Mesenchymal stem cell (in vitro differentiated cells and primary cell): ENCODE measurements around the gene TM4SF4.

ENCODE experiments used
- DNase-seq: peaks from one replicate; pipeline ENCODE4 v3.0.0-alpha.2; 2013
- H2AFZ ChIP-seq: one replicate; pipeline ENCODE4 v1.6.1; 2013; ENCODE audit warnings: low read depth, mild to moderate bottlenecking, control low read depth, inconsistent platforms, low read length, moderate library complexity
- H2AK5ac ChIP-seq: 2 replicates; pipeline ENCODE4 v1.6.1; 2013; ENCODE audit warnings: low read length, moderate library complexity, mild to moderate bottlenecking, inconsistent platforms; ENCODE audit not compliant: severe bottlenecking
- H2BK120ac ChIP-seq: one replicate; pipeline ENCODE4 v1.6.1; 2013; ENCODE audit warnings: low read depth, mild to moderate bottlenecking, inconsistent platforms, low read length, moderate library complexity
- H2BK12ac ChIP-seq, 2 experiments: one replicate each; pipeline ENCODE4 v1.6.1; 2013; ENCODE audit warnings: inconsistent platforms in 2 of 2, low read length in 2 of 2, mild to moderate bottlenecking in 2 of 2, moderate library complexity in 2 of 2, control low read depth in 1 of 2
- H2BK15ac ChIP-seq: one replicate; pipeline ENCODE4 v1.6.1; 2013; ENCODE audit warnings: mild to moderate bottlenecking, low read depth, inconsistent platforms; ENCODE audit not compliant: poor library complexity, severe bottlenecking
- H2BK5ac ChIP-seq: 2 replicates; pipeline ENCODE4 v1.6.1; 2013; ENCODE audit warnings: low read depth, mild to moderate bottlenecking, low read length, control low read depth, inconsistent platforms; ENCODE audit not compliant: poor library complexity, severe bottlenecking
- H3K14ac ChIP-seq, 2 experiments: one replicate each; pipeline ENCODE4 v1.6.1; 2013; ENCODE audit warnings: inconsistent platforms in 2 of 2, low read length in 2 of 2, control low read depth in 1 of 2, mild to moderate bottlenecking in 1 of 2, moderate library complexity in 1 of 2
- H3K18ac ChIP-seq, 2 experiments: one replicate each; pipeline ENCODE4 v1.6.1; 2013; ENCODE audit warnings: inconsistent platforms in 2 of 2, low read length in 2 of 2, control low read depth in 1 of 2, low read depth in 1 of 2, mild to moderate bottlenecking in 1 of 2
- H3K23ac ChIP-seq, 2 experiments: one replicate each; pipeline ENCODE4 v1.6.1; 2013; ENCODE audit warnings: inconsistent platforms in 2 of 2, low read length in 2 of 2, mild to moderate bottlenecking in 2 of 2, moderate library complexity in 2 of 2, control low read depth in 1 of 2
- H3K27ac ChIP-seq: 2 replicates; pipeline ENCODE4 v1.5.1; 2013; ENCODE audit warnings: mild to moderate bottlenecking, moderate library complexity, low read length, control low read depth, inconsistent platforms; ENCODE audit not compliant: poor library complexity, severe bottlenecking
- H3K27me3 ChIP-seq, 2 experiments: 2 replicates each; pipeline versions ENCODE4 v1.6.1 to v1.7.0; 2013; ENCODE audit warnings: low read length in 2 of 2, mild to moderate bottlenecking in 2 of 2, moderate library complexity in 2 of 2, control low read depth in 1 of 2, inconsistent platforms in 1 of 2; ENCODE audit not compliant: control insufficient read depth in 1 of 2, insufficient read depth in 1 of 2
- H3K36me3 ChIP-seq, 2 experiments: 2 replicates each; pipeline versions ENCODE4 v1.6.1 to v1.7.0; 2013; ENCODE audit warnings: low read length in 2 of 2, control low read depth in 1 of 2, inconsistent platforms in 1 of 2, low read depth in 1 of 2, mild to moderate bottlenecking in 1 of 2; ENCODE audit not compliant: insufficient read depth in 2 of 2, control insufficient read depth in 1 of 2
- H3K4ac ChIP-seq, 2 experiments: one replicate each; pipeline ENCODE4 v1.6.1; 2013; ENCODE audit warnings: inconsistent platforms in 2 of 2, low read length in 2 of 2, mild to moderate bottlenecking in 2 of 2, moderate library complexity in 2 of 2, control low read depth in 1 of 2, low read depth in 1 of 2
- H3K4me1 ChIP-seq: 2 replicates; pipeline ENCODE4 v1.6.1; 2013; ENCODE audit warnings: low read depth, low read length, control low read depth; ENCODE audit not compliant: control insufficient read depth, insufficient read depth
- H3K4me2 ChIP-seq: 2 replicates; pipeline ENCODE4 v1.6.1; 2013; ENCODE audit warnings: low read length, mild to moderate bottlenecking, inconsistent platforms; ENCODE audit not compliant: poor library complexity, severe bottlenecking
- H3K4me3 ChIP-seq, 2 experiments: 2 replicates each; pipeline versions ENCODE4 v1.5.1 to v1.7.0; 2013; ENCODE audit warnings: low read length in 2 of 2, mild to moderate bottlenecking in 2 of 2, control low read depth in 1 of 2, low read depth in 1 of 2; ENCODE audit not compliant: insufficient read depth in 1 of 2
- H3K79me1 ChIP-seq: replicated peaks from 2 replicates; pipeline ENCODE4 v1.6.1; 2013; ENCODE audit warnings: mild to moderate bottlenecking, control low read depth, low read length, inconsistent platforms; ENCODE audit not compliant: poor library complexity, severe bottlenecking
- H3K9ac ChIP-seq: 2 replicates; pipeline ENCODE4 v1.7.0; 2013; ENCODE audit warnings: mild to moderate bottlenecking, low read length, moderate library complexity
- H3K9me3 ChIP-seq: 2 replicates; pipeline ENCODE4 v1.7.0; 2013; ENCODE audit warnings: mild to moderate bottlenecking, low read length; ENCODE audit not compliant: control insufficient read depth
- H4K8ac ChIP-seq: one replicate; pipeline ENCODE4 v1.6.1; 2013; ENCODE audit warnings: inconsistent platforms, mild to moderate bottlenecking, low read length, moderate library complexity
- H4K91ac ChIP-seq: one replicate; pipeline ENCODE4 v1.6.1; 2013; ENCODE audit warnings: mild to moderate bottlenecking, low read length, inconsistent platforms
- WGBS: methylation state at CpG from one replicate; pipeline ENCODE4 v1.1.7; 2013; ENCODE audit warnings: mixed read lengths; 5-methylcytosine and 5-hydroxymethylcytosine counted together

TM4SF4 gene

GRCh38 chr3:149437710-149438109 lies 36.8 kb upstream of the TM4SF4 start:
- H3K23ac ChIP-seq: no peak overlapping the region
- H3K4me3 ChIP-seq: no peak overlapping the region
- H3K27me3 ChIP-seq: no peaks in the 10 kb centered on the region
- H4K91ac ChIP-seq: no peak overlapping the region
- DNase-seq: no peak
- no peaks in the 10 kb centered on the region for H3K79me1 ChIP-seq
- H4K8ac ChIP-seq: no peak overlapping the region
- H2BK15ac ChIP-seq: no peak overlapping the region
- no peak overlapping the region for H3K14ac ChIP-seq
- H3K18ac ChIP-seq: no peak overlapping the region
- H3K4me1 ChIP-seq: no peaks in the 10 kb centered on the region
- H2BK120ac ChIP-seq: no peak overlapping the region
- no peak overlapping the region for H2BK5ac ChIP-seq
- no peaks in the 10 kb centered on the region for H3K36me3 ChIP-seq
- no peak overlapping the region for H3K4me2 ChIP-seq
- no peaks in the 10 kb centered on the region for H3K9me3 ChIP-seq
- no peak overlapping the region for H3K9ac ChIP-seq
- no peak overlapping the region for H3K27ac ChIP-seq
- no peak overlapping the region for H2AFZ ChIP-seq
- no peak overlapping the region for H2BK12ac ChIP-seq
- H2AK5ac ChIP-seq: no peak overlapping the region
- no peak overlapping the region for H3K4ac ChIP-seq

DNA sequence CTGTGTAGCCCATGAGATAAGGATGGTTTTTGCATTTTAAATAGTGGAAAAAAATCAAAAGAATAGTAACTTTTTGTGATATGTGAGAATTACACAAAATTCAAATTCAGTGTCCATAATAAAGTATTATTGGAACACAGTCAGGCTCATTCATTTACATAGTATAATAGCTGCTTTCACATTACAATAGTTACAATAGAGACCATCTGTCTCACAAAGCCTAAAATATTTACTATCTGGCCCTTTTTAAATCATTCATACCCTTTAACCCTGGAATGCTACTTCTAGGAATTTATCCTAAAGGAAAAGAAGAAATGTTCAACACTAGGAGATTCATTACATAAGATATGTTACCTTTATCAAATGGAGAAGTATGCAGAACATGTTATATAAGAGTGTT lies 35.5 kb upstream of the TM4SF4 start:
- Histone ChIP-seq H3K27ac (no peak overlapping the region), H2BK12ac (no peak overlapping the region), H4K91ac (no peak overlapping the region), H2AFZ (no peak overlapping the region), H3K23ac (no peak overlapping the region), H3K27me3 (no peaks in the 10 kb centered on the region), H3K79me1 (no peaks in the 10 kb centered on the region), H3K4me3 (no peak overlapping the region), H3K36me3 (no peaks in the 10 kb centered on the region), H3K14ac (no peak overlapping the region), H2AK5ac (no peak overlapping the region), H2BK15ac (no peak overlapping the region), H3K9ac (no peak overlapping the region), H4K8ac (no peak overlapping the region), H3K18ac (no peak overlapping the region), H2BK5ac (no peak overlapping the region), H3K9me3 (no peaks in the 10 kb centered on the region), H3K4me2 (no peak overlapping the region), H3K4me1 (no peaks in the 10 kb centered on the region), H3K4ac (no peak overlapping the region), H2BK120ac (no peak overlapping the region)
- no peak for DNase-seq

DNA sequence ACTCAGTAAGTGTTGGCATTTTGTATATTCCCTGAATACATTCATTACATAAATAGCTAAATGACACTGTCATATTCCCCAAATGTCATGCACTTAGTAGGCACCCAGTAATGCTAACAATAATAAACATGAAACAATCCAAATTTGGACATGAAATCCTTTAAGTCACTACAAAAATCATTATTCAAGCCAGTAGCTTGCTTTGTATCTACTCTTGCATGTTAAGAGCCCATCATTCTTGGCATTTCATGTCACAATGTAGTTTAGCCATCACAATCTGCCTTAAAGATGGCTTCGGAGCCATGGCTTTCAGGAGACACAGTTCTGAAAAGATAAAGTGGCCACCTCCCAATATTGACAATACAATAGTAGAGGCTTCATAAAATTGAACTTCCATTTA lies 32.9 kb upstream of the TM4SF4 start:
- no peak overlapping the region for H3K14ac ChIP-seq
- H3K4me1 ChIP-seq: no peaks in the 10 kb centered on the region
- H3K27ac ChIP-seq: no peak overlapping the region
- no peaks in the 10 kb centered on the region for H3K36me3 ChIP-seq
- no peak overlapping the region for H2BK120ac ChIP-seq
- no peak overlapping the region for H2BK12ac ChIP-seq
- H2BK15ac ChIP-seq: no peak overlapping the region
- no peak overlapping the region for H4K91ac ChIP-seq
- H3K79me1 ChIP-seq: no peaks in the 10 kb centered on the region
- no peak overlapping the region for H4K8ac ChIP-seq
- no peak overlapping the region for H3K4me3 ChIP-seq
- H3K4me2 ChIP-seq: no peak overlapping the region
- H3K18ac ChIP-seq: no peak overlapping the region
- no peaks in the 10 kb centered on the region for H3K9me3 ChIP-seq
- no peak overlapping the region for H3K4ac ChIP-seq
- WGBS: 87% methylated on average over 1 of the region's 1 CpG
- H2BK5ac ChIP-seq: no peak overlapping the region
- H3K27me3 ChIP-seq: no peaks in the 10 kb centered on the region
- no peak for DNase-seq
- H2AFZ ChIP-seq: no peak overlapping the region
- H3K9ac ChIP-seq: no peak overlapping the region
- H3K23ac ChIP-seq: no peak overlapping the region
- H2AK5ac ChIP-seq: no peak overlapping the region

GRCh38 chr3:149442043-149442442 lies 32.5 kb upstream of the TM4SF4 start:
- WGBS: no CpG with 5 or more reads among the region's 1 CpG
- DNase-seq: peak; percentile 41
- H3K9ac ChIP-seq: no peak overlapping the region
- H3K4me1 ChIP-seq: no peaks in the 10 kb centered on the region
- no peaks in the 10 kb centered on the region for H3K79me1 ChIP-seq
- H3K4ac ChIP-seq: no peak overlapping the region
- H3K23ac ChIP-seq: no peak overlapping the region
- no peak overlapping the region for H4K8ac ChIP-seq
- H3K4me2 ChIP-seq: no peak overlapping the region
- H3K9me3 ChIP-seq: no peaks in the 10 kb centered on the region
- H2BK15ac ChIP-seq: no peak overlapping the region
- no peaks in the 10 kb centered on the region for H3K36me3 ChIP-seq
- H2AFZ ChIP-seq: no peak overlapping the region
- no peak overlapping the region for H4K91ac ChIP-seq
- H2AK5ac ChIP-seq: no peak overlapping the region
- H2BK5ac ChIP-seq: no peak overlapping the region
- H3K4me3 ChIP-seq: no peak overlapping the region
- no peaks in the 10 kb centered on the region for H3K27me3 ChIP-seq
- H2BK12ac ChIP-seq: no peak overlapping the region
- no peak overlapping the region for H3K14ac ChIP-seq
- H3K18ac ChIP-seq: no peak overlapping the region
- no peak overlapping the region for H3K27ac ChIP-seq
- H2BK120ac ChIP-seq: no peak overlapping the region
